HEK293 (cell line): ENCODE data around the gene LHB.
A peak's percentile ranks its signal among the peaks of the same experiment; 100 is the strongest.

Experiments used
- AEBP2 ChIP-seq: fragments of 450-650 bp; formaldehyde crosslinking; IDR thresholded peaks from 2 replicates; pipeline ENCODE4 v1.5.1; 2016; ENCODE audit warnings: missing biosample characterization, missing genetic modification characterization, borderline replicate concordance
- FEZF1 ChIP-seq: fragments of 450-650 bp; formaldehyde crosslinking; IDR thresholded peaks from 2 replicates; pipeline ENCODE4 v1.5.1; 2016; ENCODE audit warnings: missing biosample characterization, missing genetic modification characterization
- KLF1 ChIP-seq: fragments of 450-650 bp; formaldehyde crosslinking; IDR thresholded peaks from 2 replicates; pipeline ENCODE4 v1.5.1; 2016; ENCODE audit warnings: missing biosample characterization, missing genetic modification characterization
- MEIS1 ChIP-seq: sonication (generic); formaldehyde crosslinking; IDR thresholded peaks from 2 replicates; pipeline ENCODE4 v1.8.1; 2022; ENCODE audit warnings: missing genetic modification reagents, mild to moderate bottlenecking, borderline replicate concordance
- OVOL3 ChIP-seq: fragments of 450-650 bp; formaldehyde crosslinking; IDR thresholded peaks from 2 replicates; pipeline ENCODE4 v1.5.1; 2016; ENCODE audit warnings: missing biosample characterization, missing genetic modification characterization
- YY1 ChIP-seq: fragments of 450-650 bp; formaldehyde crosslinking; IDR thresholded peaks from 2 replicates; pipeline ENCODE4 v1.5.1; 2018; ENCODE audit warnings: missing biosample characterization, missing genetic modification characterization
- ZBTB8A ChIP-seq: fragments of 450-650 bp; formaldehyde crosslinking; IDR thresholded peaks from 2 replicates; pipeline ENCODE4 v1.5.1; 2016; ENCODE audit warnings: missing biosample characterization, missing genetic modification characterization
- ZFP41 ChIP-seq: fragments of 450-650 bp; formaldehyde crosslinking; IDR thresholded peaks from 2 replicates; pipeline ENCODE4 v1.5.1; 2016; ENCODE audit warnings: missing biosample characterization, missing genetic modification characterization, borderline replicate concordance
- ZIC2 ChIP-seq: fragments of 450-650 bp; formaldehyde crosslinking; IDR thresholded peaks from 2 replicates; pipeline ENCODE4 v1.5.1; 2016; ENCODE audit warnings: missing biosample characterization, missing genetic modification characterization
- ZNF114 ChIP-seq: fragments of 450-650 bp; formaldehyde crosslinking; IDR thresholded peaks from 2 replicates; pipeline ENCODE4 v1.5.0; 2017; ENCODE audit warnings: missing biosample characterization, missing genetic modification characterization
- ZNF155 ChIP-seq: fragments of 450-650 bp; formaldehyde crosslinking; IDR thresholded peaks from 2 replicates; pipeline ENCODE4 v1.5.1; 2016; ENCODE audit warnings: missing biosample characterization, missing genetic modification characterization
- ZNF19 ChIP-seq: fragments of 450-650 bp; formaldehyde crosslinking; IDR thresholded peaks from 2 replicates; pipeline ENCODE4; 2016; ENCODE audit warnings: missing biosample characterization, missing genetic modification characterization, low read depth
- ZNF23 ChIP-seq: fragments of 450-650 bp; formaldehyde crosslinking; IDR thresholded peaks from 2 replicates; pipeline ENCODE4 v1.5.1; 2016; ENCODE audit warnings: missing biosample characterization, missing genetic modification characterization, borderline replicate concordance
- ZNF335 ChIP-seq: fragments of 450-650 bp; formaldehyde crosslinking; conservative IDR thresholded peaks from 2 replicates; pipeline ENCODE4 v1.5.1; 2016; ENCODE audit warnings: missing biosample characterization, missing genetic modification characterization
- ZNF404 ChIP-seq: fragments of 450-650 bp; formaldehyde crosslinking; IDR thresholded peaks from 2 replicates; pipeline ENCODE4 v1.5.1; 2017; ENCODE audit warnings: missing biosample characterization, missing genetic modification characterization
- ZNF571 ChIP-seq: fragments of 450-650 bp; formaldehyde crosslinking; IDR thresholded peaks from 2 replicates; pipeline ENCODE4 v1.5.0; 2017; ENCODE audit warnings: missing biosample characterization, missing genetic modification characterization
- ZNF626 ChIP-seq: fragments of 450-650 bp; sonication (Bioruptor Pico); formaldehyde crosslinking; IDR thresholded peaks from 2 replicates; pipeline ENCODE4 v1.5.1; 2018; ENCODE audit warnings: missing biosample characterization, missing genetic modification characterization, inconsistent platforms
- ZNF629 ChIP-seq: fragments of 450-650 bp; formaldehyde crosslinking; IDR thresholded peaks from 2 replicates; pipeline ENCODE4 v1.5.1; 2017; ENCODE audit warnings: missing biosample characterization, missing genetic modification characterization
- ZNF658 ChIP-seq: fragments of 450-650 bp; formaldehyde crosslinking; IDR thresholded peaks from 2 replicates; pipeline ENCODE4; 2016; ENCODE audit warnings: missing biosample characterization, missing genetic modification characterization
- ZNF707 ChIP-seq: fragments of 450-650 bp; formaldehyde crosslinking; IDR thresholded peaks from 2 replicates; pipeline ENCODE4 v1.5.1; 2016; ENCODE audit warnings: missing biosample characterization, missing genetic modification characterization
- ZNF747 ChIP-seq: fragments of 450-650 bp; formaldehyde crosslinking; IDR thresholded peaks from 2 replicates; pipeline ENCODE4 v1.5.1; 2016; ENCODE audit warnings: missing biosample characterization, missing genetic modification characterization
- ZNF76 ChIP-seq: fragments of 450-650 bp; formaldehyde crosslinking; IDR thresholded peaks from 2 replicates; pipeline ENCODE4; 2016; ENCODE audit warnings: low read depth, missing biosample characterization, missing genetic modification characterization, borderline replicate concordance
- ZSCAN18 ChIP-seq: fragments of 450-650 bp; formaldehyde crosslinking; IDR thresholded peaks from 2 replicates; pipeline ENCODE4 v1.5.1; 2016; ENCODE audit warnings: missing biosample characterization, missing genetic modification characterization
- TF ChIP-seq, protein P1 (sequence below): fragments of 450-650 bp; formaldehyde crosslinking; conservative IDR thresholded peaks from 2 replicates; pipeline ENCODE4 v1.5.1; 2016; ENCODE audit warnings: low read depth, missing biosample characterization, missing genetic modification characterization
- TF ChIP-seq, protein P2 (sequence below): fragments of 450-650 bp; formaldehyde crosslinking; IDR thresholded peaks from 2 replicates; pipeline ENCODE4 v1.5.1; 2016; ENCODE audit warnings: missing biosample characterization, missing genetic modification characterization
- TF ChIP-seq, protein P3 (sequence below): fragments of 450-650 bp; formaldehyde crosslinking; IDR thresholded peaks from 2 replicates; pipeline ENCODE4 v1.5.1; 2016; ENCODE audit warnings: missing biosample characterization, missing genetic modification characterization
- TF ChIP-seq, protein P4 (sequence below): fragments of 450-650 bp; formaldehyde crosslinking; IDR thresholded peaks from 2 replicates; pipeline ENCODE4 v1.5.1; 2016; ENCODE audit warnings: missing biosample characterization, missing genetic modification characterization

Gene LHB

GRCh38 chr19:49020931-49021895 is 4.3 kb upstream of the LHB start (continued):
- TF ChIP-seq MEIS1 (CRISPR knock-in tag) (no peak), ZNF658 (tag by site-specific recombination) (no peak), ZNF335 (no peak; the same call in 1 of the 2 replicates), FEZF1 (no peak), ZNF23 (no peak), ZNF114 (tag by site-specific recombination) (no peak), ZNF626 (tag by site-specific recombination) (no peak), YY1 (no peak), ZBTB8A (no peak), ZNF571 (no peak), ZNF707 (tag by site-specific recombination) (no peak), KLF1 (peak; percentile 79), ZIC2 (tag by site-specific recombination) (no peak), ZSCAN18 (tag by site-specific recombination) (0 out of 2 replicates have a peak, but pooled peaks have one; percentile 44), ZNF747 (tag by site-specific recombination) (no peak), OVOL3 (no peak), ZFP41 (no peak), ZNF155 (no peak), ZNF76 (tag by site-specific recombination) (peak; percentile 37; the same call in 1 of the 2 replicates), ZNF404 (tag by site-specific recombination) (no peak), ZNF629 (peak; percentile 29; the same call in 1 of the 2 replicates), ZNF19 (tag by site-specific recombination) (no peak), AEBP2 (tag by site-specific recombination) (no peak)
- TF ChIP-seq, protein P1, sequence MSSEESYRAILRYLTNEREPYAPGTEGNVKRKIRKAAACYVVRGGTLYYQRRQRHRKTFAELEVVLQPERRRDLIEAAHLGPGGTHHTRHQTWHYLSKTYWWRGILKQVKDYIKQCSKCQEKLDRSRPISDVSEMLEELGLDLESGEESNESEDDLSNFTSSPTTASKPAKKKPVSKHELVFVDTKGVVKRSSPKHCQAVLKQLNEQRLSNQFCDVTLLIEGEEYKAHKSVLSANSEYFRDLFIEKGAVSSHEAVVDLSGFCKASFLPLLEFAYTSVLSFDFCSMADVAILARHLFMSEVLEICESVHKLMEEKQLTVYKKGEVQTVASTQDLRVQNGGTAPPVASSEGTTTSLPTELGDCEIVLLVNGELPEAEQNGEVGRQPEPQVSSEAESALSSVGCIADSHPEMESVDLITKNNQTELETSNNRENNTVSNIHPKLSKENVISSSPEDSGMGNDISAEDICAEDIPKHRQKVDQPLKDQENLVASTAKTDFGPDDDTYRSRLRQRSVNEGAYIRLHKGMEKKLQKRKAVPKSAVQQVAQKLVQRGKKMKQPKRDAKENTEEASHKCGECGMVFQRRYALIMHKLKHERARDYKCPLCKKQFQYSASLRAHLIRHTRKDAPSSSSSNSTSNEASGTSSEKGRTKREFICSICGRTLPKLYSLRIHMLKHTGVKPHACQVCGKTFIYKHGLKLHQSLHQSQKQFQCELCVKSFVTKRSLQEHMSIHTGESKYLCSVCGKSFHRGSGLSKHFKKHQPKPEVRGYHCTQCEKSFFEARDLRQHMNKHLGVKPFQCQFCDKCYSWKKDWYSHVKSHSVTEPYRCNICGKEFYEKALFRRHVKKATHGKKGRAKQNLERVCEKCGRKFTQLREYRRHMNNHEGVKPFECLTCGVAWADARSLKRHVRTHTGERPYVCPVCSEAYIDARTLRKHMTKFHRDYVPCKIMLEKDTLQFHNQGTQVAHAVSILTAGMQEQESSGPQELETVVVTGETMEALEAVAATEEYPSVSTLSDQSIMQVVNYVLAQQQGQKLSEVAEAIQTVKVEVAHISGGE = no peak
- TF ChIP-seq, protein P2, sequence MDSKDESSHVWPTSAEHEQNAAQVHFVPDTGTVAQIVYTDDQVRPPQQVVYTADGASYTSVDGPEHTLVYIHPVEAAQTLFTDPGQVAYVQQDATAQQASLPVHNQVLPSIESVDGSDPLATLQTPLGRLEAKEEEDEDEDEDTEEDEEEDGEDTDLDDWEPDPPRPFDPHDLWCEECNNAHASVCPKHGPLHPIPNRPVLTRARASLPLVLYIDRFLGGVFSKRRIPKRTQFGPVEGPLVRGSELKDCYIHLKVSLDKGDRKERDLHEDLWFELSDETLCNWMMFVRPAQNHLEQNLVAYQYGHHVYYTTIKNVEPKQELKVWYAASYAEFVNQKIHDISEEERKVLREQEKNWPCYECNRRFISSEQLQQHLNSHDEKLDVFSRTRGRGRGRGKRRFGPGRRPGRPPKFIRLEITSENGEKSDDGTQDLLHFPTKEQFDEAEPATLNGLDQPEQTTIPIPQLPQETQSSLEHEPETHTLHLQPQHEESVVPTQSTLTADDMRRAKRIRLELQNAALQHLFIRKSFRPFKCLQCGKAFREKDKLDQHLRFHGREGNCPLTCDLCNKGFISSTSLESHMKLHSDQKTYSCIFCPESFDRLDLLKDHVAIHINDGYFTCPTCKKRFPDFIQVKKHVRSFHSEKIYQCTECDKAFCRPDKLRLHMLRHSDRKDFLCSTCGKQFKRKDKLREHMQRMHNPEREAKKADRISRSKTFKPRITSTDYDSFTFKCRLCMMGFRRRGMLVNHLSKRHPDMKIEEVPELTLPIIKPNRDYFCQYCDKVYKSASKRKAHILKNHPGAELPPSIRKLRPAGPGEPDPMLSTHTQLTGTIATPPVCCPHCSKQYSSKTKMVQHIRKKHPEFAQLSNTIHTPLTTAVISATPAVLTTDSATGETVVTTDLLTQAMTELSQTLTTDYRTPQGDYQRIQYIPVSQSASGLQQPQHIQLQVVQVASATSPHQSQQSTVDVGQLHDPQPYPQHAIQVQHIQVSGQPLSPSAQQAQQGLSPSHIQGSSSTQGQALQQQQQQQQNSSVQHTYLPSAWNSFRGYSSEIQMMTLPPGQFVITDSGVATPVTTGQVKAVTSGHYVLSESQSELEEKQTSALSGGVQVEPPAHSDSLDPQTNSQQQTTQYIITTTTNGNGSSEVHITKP = peak; percentile 88
- TF ChIP-seq, protein P3, sequence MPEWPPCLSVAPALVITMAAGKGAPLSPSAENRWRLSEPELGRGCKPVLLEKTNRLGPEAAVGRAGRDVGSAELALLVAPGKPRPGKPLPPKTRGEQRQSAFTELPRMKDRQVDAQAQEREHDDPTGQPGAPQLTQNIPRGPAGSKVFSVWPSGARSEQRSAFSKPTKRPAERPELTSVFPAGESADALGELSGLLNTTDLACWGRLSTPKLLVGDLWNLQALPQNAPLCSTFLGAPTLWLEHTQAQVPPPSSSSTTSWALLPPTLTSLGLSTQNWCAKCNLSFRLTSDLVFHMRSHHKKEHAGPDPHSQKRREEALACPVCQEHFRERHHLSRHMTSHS (tag by site-specific recombination) = no peak
- TF ChIP-seq, protein P4, sequence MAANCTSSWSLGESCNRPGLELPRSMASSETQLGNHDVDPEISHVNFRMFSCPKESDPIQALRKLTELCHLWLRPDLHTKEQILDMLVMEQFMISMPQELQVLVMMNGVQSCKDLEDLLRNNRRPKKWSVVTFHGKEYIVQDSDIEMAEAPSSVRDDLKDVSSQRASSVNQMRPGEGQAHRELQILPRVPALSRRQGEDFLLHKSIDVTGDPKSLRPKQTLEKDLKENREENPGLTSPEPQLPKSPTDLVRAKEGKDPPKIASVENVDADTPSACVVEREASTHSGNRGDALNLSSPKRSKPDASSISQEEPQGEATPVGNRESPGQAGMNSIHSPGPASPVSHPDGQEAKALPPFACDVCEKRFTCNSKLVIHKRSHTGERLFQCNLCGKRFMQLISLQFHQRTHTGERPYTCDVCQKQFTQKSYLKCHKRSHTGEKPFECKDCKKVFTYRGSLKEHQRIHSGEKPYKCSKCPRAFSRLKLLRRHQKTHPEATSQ (tag by site-specific recombination) = no peak
